NOMO-1 treated with DMSO at 0.1 percent for 48 hours (cell line): ENCODE measurements around the gene COPRS.
"Not testable (repeated sequence)": the region's sequence is repeated elsewhere in the genome, so short reads cannot be mapped to it uniquely, and the experiment has no call there.

ENCODE experiments used
- DNase-seq: peaks from one replicate; lab custom pipeline; 2025; ENCODE audit not compliant: unreplicated experiment; lab: John Stamatoyannopoulos, UW

Gene COPRS

GRCh38 chr17:31809876-31810275 lies 49.2 kb downstream of the COPRS start:
- DNase-seq, result not testable (repeated sequence)

DNA sequence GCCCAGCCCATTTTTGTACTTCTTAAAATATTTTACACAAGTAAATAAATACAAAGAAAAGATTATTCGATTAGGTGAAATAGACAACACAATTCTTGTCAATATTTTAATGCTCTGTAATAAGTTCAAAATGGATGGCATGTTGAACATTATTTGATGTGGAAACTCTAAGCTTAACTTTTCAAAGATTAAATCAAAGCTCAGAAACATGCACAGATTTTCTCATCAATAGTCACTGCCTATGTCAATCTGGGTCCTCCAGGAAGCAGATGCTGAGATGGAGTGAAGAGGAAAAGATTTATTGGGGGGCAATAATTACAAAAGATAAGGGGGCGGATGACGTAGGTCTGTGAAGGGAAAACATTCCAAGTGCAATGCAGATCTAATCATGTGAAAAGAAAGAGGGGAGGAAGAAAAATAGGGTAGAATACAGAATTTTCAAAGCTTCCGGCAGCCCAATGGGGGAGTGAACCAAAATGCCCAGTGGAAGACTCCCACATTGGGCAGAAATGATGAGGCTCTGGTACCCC lies 50.5 kb downstream of the COPRS start:
- DNase-seq, result no peak

- no peak for DNase-seq
These were observed 51.2 kb downstream of the COPRS start for GRCh38 chr17:31807846-31808245.

DNA sequence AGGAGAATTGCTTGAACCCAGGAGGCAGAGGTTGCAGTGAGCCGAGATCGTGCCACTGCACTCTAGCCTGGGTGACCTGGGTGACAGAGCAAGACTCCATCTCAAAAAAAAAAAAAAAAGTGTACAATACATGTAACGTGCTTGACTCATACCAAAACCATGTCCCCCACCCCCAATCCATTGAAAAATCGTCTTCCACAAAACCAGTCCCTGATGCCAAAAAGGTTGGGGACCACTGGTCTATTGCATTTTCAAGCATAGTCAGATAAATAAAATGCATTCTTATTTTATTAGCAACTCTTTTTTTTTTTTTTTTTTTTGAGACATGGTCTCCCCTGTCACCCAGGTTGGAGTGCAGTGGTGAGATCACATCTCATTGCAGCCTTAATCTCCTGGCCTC lies 52.1 kb downstream of the COPRS start:
- DNase-seq, result no peak

DNA sequence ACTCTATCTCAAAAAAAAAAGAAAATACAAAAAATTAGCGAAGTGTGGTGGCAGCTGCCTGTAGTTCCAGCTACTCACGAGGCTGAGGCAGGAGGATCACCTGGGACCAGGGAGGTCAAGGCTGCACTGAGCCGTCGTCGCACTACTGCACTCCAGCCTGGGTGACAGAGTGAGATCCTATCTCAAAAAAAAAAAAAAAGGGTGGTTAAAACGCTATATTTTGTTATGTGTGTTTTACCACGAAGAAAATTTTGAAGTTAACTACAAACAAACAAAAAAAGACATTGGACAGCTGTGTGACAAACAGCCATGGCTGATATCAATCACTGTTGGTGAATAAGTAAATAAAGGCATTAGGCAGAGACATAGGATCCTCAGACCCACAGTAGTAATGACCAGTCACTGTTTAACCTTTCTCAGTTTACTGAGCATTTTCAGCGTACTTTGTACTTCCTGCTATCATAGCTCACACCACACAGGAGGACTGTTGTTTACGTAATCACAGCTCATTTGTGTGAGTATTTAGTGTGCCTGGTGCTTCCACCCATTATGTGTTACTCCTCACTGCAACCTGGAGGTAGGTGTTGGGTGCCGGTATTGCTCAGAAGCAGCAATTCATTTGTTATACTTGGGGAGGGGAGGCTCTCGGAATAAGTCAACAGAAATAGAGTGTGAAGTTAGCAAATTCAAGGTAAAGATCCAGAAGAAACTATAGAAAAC lies 55.4 kb downstream of the COPRS start:
- DNase-seq, result peak; percentile 66

- peak; percentile 67 for DNase-seq
These were observed 56.5 kb downstream of the COPRS start for GRCh38 chr17:31802502-31802901.
